GM12864 (cell line): Measurements from ENCODE around the gene EXOC3L2.
"Not testable (repeated sequence)": the region's sequence is repeated elsewhere in the genome, so short reads cannot be mapped to it uniquely, and the experiment has no call there.

Experiments used
- DNase-seq: peaks from one replicate; pipeline ENCODE4 v3.0.0-alpha.2; 2011; ENCODE audit warnings: low read depth
- H3K4me3 ChIP-seq: 2 replicates; pipeline ENCODE4 v1.5.1; 2011; ENCODE audit warnings: mild to moderate bottlenecking, low read depth, low read length, control low read depth
- CTCF ChIP-seq: IDR thresholded peaks from 2 replicates; pipeline ENCODE4 v1.5.1; 2011; ENCODE audit warnings: low read depth, mild to moderate bottlenecking, moderate library complexity, low read length, control low read depth, inconsistent platforms; ENCODE audit errors: missing control alignments

EXOC3L2 gene

GRCh38 chr19:45271098-45271734 lies 26.0 kb upstream of the EXOC3L2 start:
- no peak for DNase-seq
- H3K4me3 ChIP-seq: no peak overlapping the region
- TF ChIP-seq CTCF: no peak

GRCh38 chr19:45269939-45270338 lies 24.7 kb upstream of the EXOC3L2 start:
- not testable (repeated sequence) for H3K4me3 ChIP-seq

GRCh38 chr19:45267296-45267695 lies 22.1 kb upstream of the EXOC3L2 start:
- no peak for DNase-seq
- no peak overlapping the region for H3K4me3 ChIP-seq
- no peak for TF ChIP-seq CTCF

More at GRCh38 chr19:45269939-45270338, 24.7 kb upstream of the EXOC3L2 start:
- DNase-seq: not testable (repeated sequence)

GRCh38 chr19:45265375-45265774 lies 20.2 kb upstream of the EXOC3L2 start:
- no peak for DNase-seq
- TF ChIP-seq CTCF: no peak
- no peak overlapping the region for H3K4me3 ChIP-seq

- no peak for TF ChIP-seq CTCF
- DNase-seq: no peak
- H3K4me3 ChIP-seq: no peak overlapping the region
Measured at GRCh38 chr19:45264781-45265317, 19.6 kb upstream of the EXOC3L2 start.

GRCh38 chr19:45263013-45263412 lies 17.8 kb upstream of the EXOC3L2 start:
- TF ChIP-seq CTCF: no peak
- H3K4me3 ChIP-seq: no peak overlapping the region
- DNase-seq: no peak

- H3K4me3 ChIP-seq: no peak overlapping the region
- no peak for DNase-seq
- no peak for TF ChIP-seq CTCF
Measured at GRCh38 chr19:45262570-45262969, 17.4 kb upstream of the EXOC3L2 start.
